ENCODE measurements around the gene NR2E3.

The NR2E3 gene

DNA sequence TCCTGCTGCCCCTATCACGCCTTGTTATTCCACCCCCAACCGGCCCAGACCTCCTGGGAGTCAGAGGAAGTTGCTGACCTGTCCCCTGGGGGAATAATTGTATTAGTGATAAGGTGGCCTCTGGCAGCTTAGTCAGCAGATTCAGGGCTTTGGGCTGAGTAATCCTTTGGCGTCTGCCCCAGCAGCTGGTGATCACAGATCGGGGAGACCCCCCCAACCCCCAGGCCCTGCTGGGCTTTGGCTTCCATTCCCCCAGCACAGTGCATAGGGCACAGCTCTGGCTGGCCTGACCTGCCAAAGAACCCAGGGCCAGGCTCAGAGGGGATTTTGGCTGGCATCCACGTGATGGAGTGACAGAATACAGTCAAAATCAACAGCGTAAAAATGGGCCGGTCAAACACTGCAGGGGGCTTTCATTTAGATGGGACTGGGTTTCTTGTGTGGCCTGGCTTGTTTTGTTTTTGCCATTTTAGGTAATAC lies 3.9 kb upstream of the NR2E3 start:
- DNase-seq (no peak), ATAC-seq (no peak)
- no peaks in the 10 kb centered on the region for H3K9me3 Mint-ChIP-seq
- H3K27ac Mint-ChIP-seq, result no peak overlapping the region
- H3K4me3 Mint-ChIP-seq, result no peak overlapping the region
- no peaks in the 10 kb centered on the region for H3K4me1 Mint-ChIP-seq
- H3K27me3 Mint-ChIP-seq, result peaks cover 10% of the 10 kb centered on the region

DNA sequence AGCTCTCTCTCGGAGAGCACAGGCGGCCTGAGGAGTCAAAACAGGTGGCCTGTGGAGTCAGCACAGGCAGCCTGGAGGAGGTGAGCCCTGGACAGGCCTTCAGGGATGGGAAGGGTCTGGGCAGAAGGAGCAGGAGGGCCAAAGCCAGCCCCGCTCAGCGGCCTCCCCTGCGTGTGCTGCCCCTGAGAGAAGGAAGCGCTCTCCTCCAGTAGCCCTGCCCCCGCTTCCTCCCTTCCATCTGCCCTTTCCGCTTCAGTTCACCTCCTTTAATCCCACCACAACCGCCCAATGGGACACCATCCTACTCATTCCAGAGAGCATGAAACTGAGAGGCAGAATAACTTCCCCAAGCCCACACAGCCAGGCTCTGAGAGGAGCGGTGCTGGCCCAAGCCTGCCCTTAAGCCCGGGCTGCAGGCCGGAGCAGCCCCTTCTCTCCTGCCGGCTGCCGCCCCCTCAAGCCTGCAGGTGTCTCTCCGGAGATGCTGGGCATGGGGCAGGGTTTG lies 3.2 kb upstream of the NR2E3 start:
- H3K27me3 Mint-ChIP-seq, result peaks cover 8% of the 10 kb centered on the region
- no peaks in the 10 kb centered on the region for H3K9me3 Mint-ChIP-seq
- H3K27ac Mint-ChIP-seq, result no peak overlapping the region
- no peak for ATAC-seq
- DNase-seq, result no peak
- H3K4me1 Mint-ChIP-seq, result no peaks in the 10 kb centered on the region
- H3K4me3 Mint-ChIP-seq, result no peak overlapping the region

DNA sequence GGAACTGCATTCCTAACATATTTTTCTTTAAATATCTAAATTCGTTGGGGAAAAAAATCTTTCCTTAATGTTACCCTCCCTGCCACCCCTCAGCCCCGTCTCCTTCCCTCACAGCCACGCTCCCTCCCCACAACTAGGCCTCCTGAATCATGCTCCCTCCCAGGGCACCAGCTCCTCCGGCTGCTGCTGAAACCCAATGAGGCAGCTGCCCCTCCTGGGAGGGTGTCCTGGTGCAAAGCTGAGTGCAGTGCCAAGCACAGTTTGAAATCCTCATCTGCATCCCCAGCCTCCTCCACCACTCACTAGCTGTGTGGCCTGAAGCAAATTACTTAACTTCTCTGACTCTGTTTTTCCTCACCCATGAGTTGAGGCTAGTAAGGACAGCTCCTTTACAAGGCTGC lies 2.7 kb upstream of the NR2E3 start:
- Mint-ChIP-seq H3K4me3 (no peak overlapping the region), H3K27me3 (peaks cover 8% of the 10 kb centered on the region), H3K4me1 (no peaks in the 10 kb centered on the region), H3K27ac (no peak overlapping the region), H3K9me3 (no peaks in the 10 kb centered on the region)
- DNase-seq, result no peak
- no peak for ATAC-seq

DNA sequence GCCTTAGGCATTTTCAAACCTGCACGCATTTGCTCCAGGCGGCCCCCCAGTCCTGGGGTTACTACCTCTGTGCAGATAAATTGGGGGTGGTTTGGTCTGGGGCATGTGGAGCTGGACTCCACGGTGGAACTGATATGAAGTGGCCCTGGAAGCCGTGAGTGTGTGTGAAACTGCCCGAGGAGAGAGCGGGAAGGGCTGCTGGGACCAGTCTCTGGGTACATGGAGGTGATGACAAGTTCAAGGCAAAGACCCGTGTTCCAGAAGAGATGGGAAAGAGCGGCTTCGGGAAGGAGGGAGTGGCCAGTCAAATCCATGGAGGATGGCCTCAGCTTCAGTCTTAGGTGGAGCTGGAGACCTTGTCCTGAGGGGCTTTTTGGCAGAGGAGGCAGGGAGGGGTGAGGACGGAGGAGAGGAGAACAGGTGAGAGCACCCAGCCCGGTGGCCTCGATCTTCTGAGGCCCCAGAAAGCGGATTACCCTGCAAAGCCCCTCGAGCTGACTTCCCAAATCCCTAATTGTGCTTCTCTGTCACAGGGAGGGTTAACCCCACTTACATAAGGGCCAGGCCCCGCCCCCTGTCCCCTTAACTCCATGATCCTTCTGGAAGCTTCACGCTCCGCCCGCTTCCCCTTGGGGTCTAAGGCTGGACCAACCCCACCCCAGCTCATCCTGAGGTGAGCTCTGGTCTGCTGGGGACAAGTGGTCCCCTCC lies 1.9 kb upstream of the NR2E3 start:
- ATAC-seq (no peak), DNase-seq (no peak)
- H3K27ac Mint-ChIP-seq, result no peak overlapping the region
- no peaks in the 10 kb centered on the region for H3K9me3 Mint-ChIP-seq
- H3K27me3 Mint-ChIP-seq, result peaks cover 8% of the 10 kb centered on the region
- H3K4me3 Mint-ChIP-seq, result no peak overlapping the region
- no peaks in the 10 kb centered on the region for H3K4me1 Mint-ChIP-seq

DNA sequence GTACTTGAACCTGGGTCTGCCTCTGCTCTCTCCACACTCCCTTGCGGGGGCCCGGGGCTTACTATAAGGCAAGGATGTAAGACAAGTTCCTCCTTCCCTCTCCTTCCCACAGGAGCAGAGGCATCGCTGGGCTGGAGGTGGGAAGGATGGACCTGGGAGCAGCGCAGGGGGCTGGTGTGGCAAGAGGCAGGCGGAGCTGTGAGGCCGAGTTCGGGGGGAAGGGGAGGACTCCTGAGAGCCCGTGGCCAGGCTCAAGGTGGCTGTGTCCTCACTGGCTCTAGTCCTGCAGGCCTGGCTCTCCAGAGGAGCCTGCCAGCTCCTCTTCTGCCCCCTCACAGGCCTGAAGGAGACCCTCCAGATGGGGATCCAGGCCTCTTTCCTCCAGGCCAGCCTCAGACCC lies 1.0 kb upstream of the NR2E3 start:
- ATAC-seq, result no peak
- H3K4me3 Mint-ChIP-seq, result no peak overlapping the region
- no peak overlapping the region for H3K27ac Mint-ChIP-seq
- no peaks in the 10 kb centered on the region for H3K9me3 Mint-ChIP-seq
- H3K27me3 Mint-ChIP-seq, result peaks cover 8% of the 10 kb centered on the region
- H3K4me1 Mint-ChIP-seq, result no peaks in the 10 kb centered on the region
- no peak for DNase-seq

DNA sequence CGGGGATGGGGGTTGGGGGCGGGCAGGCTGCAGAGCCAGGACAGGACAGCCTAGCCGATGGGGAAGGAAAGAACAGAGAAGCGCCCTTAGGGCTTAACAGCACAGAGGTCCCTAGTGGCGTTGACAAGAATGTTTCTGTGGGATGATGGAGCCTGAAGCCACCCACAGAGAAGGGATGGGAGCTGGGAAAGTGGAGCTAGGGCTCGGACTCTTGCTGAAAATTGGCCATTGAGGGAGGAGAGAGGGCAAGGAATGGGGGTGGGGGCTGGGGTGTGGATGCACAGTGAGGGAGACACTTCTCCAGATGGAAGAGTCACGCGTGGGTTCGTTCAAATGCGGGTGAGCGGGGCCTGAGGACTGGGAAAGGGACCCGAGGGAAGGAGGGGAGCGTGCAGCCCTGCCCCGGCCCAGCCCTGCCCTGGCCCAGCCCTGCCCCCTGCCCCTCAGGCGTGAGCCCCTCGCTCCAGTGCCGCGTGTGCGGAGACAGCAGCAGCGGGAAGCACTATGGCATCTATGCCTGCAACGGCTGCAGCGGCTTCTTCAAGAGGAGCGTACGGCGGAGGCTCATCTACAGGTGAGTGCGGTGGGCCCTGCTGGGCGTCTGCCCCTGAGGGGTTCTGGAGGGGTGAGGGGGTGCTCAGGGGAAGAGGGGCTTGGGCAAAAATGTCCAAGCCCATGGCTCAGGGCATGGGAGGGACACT lies 832 bp downstream of the NR2E3 start:
- H3K27me3 Mint-ChIP-seq, result no peaks in the 10 kb centered on the region
- H3K4me3 Mint-ChIP-seq, result no peak overlapping the region
- H3K9me3 Mint-ChIP-seq, result no peaks in the 10 kb centered on the region
- no peak overlapping the region for H3K27ac Mint-ChIP-seq
- no peaks in the 10 kb centered on the region for H3K4me1 Mint-ChIP-seq
- DNase-seq, result no peak
- ATAC-seq, result peak; percentile 22

DNA sequence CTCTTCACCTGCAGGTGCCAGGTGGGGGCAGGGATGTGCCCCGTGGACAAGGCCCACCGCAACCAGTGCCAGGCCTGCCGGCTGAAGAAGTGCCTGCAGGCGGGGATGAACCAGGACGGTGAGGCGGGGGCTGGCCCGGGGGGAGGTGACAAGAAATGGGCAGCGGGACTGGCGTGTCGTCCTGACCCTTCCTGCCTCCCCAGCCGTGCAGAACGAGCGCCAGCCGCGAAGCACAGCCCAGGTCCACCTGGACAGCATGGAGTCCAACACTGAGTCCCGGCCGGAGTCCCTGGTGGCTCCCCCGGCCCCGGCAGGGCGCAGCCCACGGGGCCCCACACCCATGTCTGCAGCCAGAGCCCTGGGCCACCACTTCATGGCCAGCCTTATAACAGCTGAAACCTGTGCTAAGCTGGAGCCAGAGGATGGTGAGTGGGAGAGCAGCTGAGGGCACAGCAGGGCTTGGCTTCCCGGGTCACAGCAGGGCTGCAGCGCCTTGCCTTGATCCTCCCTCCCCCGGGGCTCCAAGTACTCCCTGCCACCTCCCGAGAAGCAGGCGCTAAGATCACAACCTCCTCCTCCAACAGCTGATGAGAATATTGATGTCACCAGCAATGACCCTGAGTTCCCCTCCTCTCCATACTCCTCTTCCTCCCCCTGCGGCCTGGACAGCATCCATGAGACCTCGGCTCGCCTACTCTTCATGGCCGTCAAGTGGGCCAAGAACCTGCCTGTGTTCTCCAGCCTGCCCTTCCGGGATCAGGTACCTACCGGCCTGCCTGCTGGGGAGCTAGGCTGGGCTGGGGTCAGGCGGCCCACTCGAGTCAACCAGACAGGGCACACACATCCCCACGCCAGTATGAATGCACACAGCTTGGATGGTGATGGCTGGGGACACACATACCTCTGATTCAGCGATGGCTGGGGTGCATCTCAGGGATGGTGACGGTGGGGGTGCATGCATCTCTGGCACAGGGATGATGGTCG lies 1.7 kb downstream of the NR2E3 start:
- peaks cover 0 to under 1% of the 10 kb centered on the region in 2 donors for H3K9me3 Mint-ChIP-seq
- no peaks in the 10 kb centered on the region for H3K4me1 Mint-ChIP-seq
- H3K27me3 Mint-ChIP-seq, result no peaks in the 10 kb centered on the region
- DNase-seq (no peak), ATAC-seq (peak; percentile 24)
- H3K27ac Mint-ChIP-seq, result no peak overlapping the region
- H3K4me3 Mint-ChIP-seq, result no peak overlapping the region

DNA sequence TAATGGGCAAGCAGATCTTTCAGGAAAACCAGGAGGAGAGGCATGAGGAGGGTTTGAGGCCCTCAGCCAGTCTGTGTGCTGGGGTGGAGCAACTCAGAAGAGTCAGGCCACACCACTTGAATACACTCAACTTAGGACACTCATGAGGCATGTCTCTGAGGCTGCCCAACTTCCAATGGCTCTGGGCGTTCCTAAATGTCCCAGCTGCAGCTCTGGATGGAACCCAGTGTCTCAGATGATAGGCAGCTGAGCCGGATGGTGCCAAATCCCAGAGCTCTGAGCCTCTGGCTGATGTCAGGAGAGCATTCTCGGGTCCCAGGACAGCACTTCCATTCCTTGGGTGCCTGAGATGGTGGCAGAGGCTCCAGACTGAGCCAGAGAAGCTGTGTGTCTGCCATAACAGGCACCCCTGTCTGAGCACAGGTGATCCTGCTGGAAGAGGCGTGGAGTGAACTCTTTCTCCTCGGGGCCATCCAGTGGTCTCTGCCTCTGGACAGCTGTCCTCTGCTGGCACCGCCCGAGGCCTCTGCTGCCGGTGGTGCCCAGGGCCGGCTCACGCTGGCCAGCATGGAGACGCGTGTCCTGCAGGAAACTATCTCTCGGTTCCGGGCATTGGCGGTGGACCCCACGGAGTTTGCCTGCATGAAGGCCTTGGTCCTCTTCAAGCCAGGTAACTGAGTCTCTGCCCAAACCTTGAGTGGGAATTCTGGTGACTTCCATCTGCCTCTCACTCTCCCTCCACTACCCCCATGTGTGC lies 2.8 kb downstream of the NR2E3 start:
- DNase-seq (no peak), ATAC-seq (no peak)
- Mint-ChIP-seq H3K9me3 (peaks cover under 1 to 11% of the 10 kb centered on the region in 2 donors), H3K4me1 (no peaks in the 10 kb centered on the region), H3K27me3 (no peaks in the 10 kb centered on the region), H3K27ac (peak overlapping the region in 1 of 2 donors; percentile 52), H3K4me3 (no peak overlapping the region)

DNA sequence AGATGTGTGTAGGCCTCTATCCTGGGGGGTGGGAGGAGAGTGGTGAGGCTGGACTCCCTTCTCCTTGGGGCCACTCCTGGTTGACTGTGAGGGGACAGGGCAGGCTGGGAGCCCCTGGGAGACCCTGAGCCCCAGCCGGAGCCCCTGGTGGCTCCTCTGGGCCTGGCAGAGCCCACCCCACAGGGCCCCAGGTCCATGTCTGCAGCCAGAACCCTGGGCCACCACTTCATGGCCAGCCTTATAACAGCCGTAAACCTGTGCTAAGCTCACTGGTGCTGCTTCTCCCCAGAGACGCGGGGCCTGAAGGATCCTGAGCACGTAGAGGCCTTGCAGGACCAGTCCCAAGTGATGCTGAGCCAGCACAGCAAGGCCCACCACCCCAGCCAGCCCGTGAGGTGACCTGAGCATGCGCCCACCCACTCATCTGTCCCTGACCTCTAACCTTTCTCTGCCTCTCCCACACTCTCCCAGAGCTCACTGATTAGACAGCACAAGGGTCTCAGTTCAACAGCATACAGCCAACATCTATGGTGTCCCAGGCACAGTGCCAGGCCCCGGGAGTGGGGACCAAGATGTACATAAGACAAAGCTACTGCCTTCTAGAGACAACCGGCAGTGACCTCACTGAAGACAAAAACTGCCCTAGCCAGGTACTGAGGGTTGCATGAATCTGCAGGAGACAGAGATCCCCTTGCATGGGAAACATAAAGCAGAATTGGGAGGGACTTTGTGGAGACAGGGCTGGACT lies 3.5 kb downstream of the NR2E3 start:
- H3K9me3 Mint-ChIP-seq, result peaks cover 7 to 17% of the 10 kb centered on the region in 2 donors
- H3K27ac Mint-ChIP-seq, result peak overlapping the region in 1 of 2 donors; percentile 21
- H3K4me3 Mint-ChIP-seq, result no peak overlapping the region
- H3K4me1 Mint-ChIP-seq, result no peaks in the 10 kb centered on the region
- DNase-seq (no peak), ATAC-seq (peak; percentile 5)
- no peaks in the 10 kb centered on the region for H3K27me3 Mint-ChIP-seq

DNA sequence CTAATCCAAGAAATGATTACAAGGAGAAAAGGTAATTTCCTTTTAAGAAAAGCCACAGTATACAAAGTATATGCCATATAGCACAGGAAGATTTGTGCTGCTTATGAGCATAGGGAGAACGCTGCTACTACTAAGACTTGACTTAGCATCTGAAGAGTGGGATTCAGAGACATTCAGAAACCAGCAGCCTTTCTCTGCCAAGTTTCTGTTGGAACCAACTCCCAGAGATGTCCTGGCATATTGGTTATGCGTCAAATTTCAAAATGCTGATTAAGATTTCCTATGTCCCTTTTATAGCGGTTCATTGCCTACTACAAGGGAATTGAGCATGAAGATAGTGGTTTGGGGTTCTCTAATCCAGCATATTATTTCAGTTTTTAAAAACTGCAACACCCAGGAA lies 4.9 kb downstream of the NR2E3 start:
- H3K4me3 Mint-ChIP-seq, result no peak overlapping the region
- H3K27ac Mint-ChIP-seq, result no peak overlapping the region
- H3K4me1 Mint-ChIP-seq, result no peaks in the 10 kb centered on the region

DNA sequence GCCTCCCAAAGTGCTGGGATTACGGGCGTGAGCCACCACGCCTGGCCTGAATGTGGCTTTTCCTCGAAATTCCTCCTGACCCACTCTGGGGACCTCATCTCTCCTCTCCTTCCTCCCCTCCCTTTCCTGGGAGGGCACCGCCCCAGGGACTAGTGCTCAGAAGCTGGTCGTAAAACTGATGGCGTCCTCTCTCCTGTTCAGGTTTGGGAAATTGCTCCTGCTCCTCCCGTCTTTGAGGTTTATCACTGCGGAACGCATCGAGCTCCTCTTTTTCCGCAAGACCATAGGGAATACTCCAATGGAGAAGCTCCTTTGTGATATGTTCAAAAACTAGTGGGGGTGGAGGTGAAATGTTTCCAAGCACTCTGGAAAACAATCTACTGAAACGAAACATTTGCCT lies 7.0 kb downstream of the NR2E3 start:
- peaks cover 22 to 34% of the 10 kb centered on the region in 2 donors for H3K9me3 Mint-ChIP-seq
- no peak for ATAC-seq

More for the DNA sequence above, 4.9 kb downstream of the NR2E3 start:
- ATAC-seq (no peak), DNase-seq (no peak)
- peaks cover 9 to 18% of the 10 kb centered on the region in 2 donors for H3K9me3 Mint-ChIP-seq
- no peaks in the 10 kb centered on the region for H3K27me3 Mint-ChIP-seq

DNA sequence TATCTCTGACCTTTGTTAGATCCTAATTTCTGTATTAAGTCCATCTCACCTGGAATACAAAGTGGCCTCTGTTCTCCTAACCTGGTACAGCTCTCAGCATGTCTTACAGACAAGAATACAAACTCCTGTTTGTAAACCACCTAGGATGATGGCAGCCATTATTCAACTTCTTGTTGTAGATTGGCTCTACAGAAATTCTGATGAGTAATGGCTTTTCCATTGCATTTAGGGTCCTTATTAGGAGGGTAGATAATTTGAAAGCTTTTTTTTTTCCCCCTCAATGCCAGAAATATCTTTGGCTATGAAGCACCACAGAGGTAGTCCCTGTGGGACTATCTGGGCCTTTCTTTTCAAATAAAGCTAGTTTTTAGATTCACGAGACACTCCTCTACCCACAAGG lies 9.8 kb downstream of the NR2E3 start:
- peaks cover 28 to 44% of the 10 kb centered on the region in 2 donors for H3K9me3 Mint-ChIP-seq
- H3K4me1 Mint-ChIP-seq, result no peaks in the 10 kb centered on the region
- H3K27me3 Mint-ChIP-seq, result no peaks in the 10 kb centered on the region
- no peak for ATAC-seq
- no peak for DNase-seq
- H3K4me3 Mint-ChIP-seq, result no peak overlapping the region
- no peak overlapping the region for H3K27ac Mint-ChIP-seq

More for the DNA sequence above, 7.0 kb downstream of the NR2E3 start:
- no peak overlapping the region for H3K4me3 Mint-ChIP-seq
- DNase-seq, result no peak
- no peaks in the 10 kb centered on the region for H3K4me1 Mint-ChIP-seq
- H3K27me3 Mint-ChIP-seq, result no peaks in the 10 kb centered on the region
- peak overlapping the region in 1 of 2 donors; percentile 82 for H3K27ac Mint-ChIP-seq

DNA sequence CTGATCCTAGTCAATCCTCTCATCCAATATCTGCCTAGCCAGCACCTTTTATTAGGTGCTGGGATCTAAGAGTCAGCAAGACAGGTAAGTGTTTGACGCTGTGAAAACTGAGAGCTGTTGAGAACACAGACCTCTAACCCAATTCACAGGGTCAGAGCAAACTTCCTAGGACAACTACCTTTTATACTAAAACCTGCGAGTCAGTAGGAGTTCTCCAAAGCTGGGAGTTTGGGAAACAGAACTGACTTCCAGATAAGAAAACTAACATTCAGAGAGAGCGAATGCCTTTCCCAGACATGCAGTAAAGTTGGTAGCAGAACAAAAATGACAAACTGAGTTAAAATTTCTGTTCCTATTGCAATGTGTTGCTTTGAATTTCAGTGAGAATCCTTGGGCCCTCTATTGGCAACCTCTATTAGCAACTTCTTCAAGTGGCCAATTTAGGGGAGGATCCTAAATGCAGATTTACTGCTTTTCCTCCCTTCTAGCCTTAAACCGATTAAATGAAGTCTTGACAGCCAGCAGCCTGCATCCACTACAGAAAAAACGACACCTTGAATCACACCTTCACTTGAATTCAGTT lies 11.3 kb downstream of the NR2E3 start:
- ATAC-seq (no peak), DNase-seq (no peak)
- no peaks in the 10 kb centered on the region for H3K27me3 Mint-ChIP-seq
- peaks cover 28 to 44% of the 10 kb centered on the region in 2 donors for H3K9me3 Mint-ChIP-seq
- no peaks in the 10 kb centered on the region for H3K4me1 Mint-ChIP-seq
- no peak overlapping the region for H3K4me3 Mint-ChIP-seq
- H3K27ac Mint-ChIP-seq, result no peak overlapping the region
